HepG2 (cell line): ENCODE results near the gene SYNGR4. TPM values are rescaled to one million over a fixed set of nuclear protein-coding genes. Genes with fewer than 3 reads are reported as not detected.

Experiments used
- ATAC-seq: fragments of 200-7000 bp; cut with Tn5 transposase; 3 replicates; pipeline ENCODE4 v1.9.1; 2020; ENCODE audit warnings: mild to moderate bottlenecking, moderate library complexity
- BruUV-seq: library from RNA; stranded (reverse); fragments of 400-500 nt; replicated peaks from 2 replicates; lab custom pipeline; 2021; lab: Mats Ljungman, UMichigan
- CTCF ChIA-PET: fragments of 300-600 bp; formaldehyde crosslinking; extraction: SDS; loops from one replicate; lab custom pipeline; 2021; ENCODE audit warnings: low total read pairs, inconsistent platforms, low intra/inter-chr PET ratio; lab: Yijun Ruan, JAX
- POLR2A ChIA-PET: fragments of 350-600 bp; sonication (Branson Sonifier 250); formaldehyde crosslinking; loops from one replicate; lab custom pipeline; 2020; ENCODE audit warnings: antibody characterized with exemption, inconsistent platforms; lab: Yijun Ruan, JAX
- DNase-seq: peaks from one replicate; pipeline ENCODE4 v3.0.0-alpha.2; 2015; ENCODE audit warnings: low spot score
- FAIRE-seq: peaks from 3 replicates; lab custom pipeline; 2011; peaks lifted over from hg19 to GRCh38; lab: Jason Lieb, UNC
- H2AFZ ChIP-seq: one replicate; pipeline ENCODE4 v1.6.1; 2011; ENCODE audit warnings: low read length, inconsistent platforms
- H3K27ac ChIP-seq: fragments of 300-600 bp; 3 replicates; pipeline ENCODE4 v1.8.0; 2011; ENCODE audit warnings: mixed run types, mild to moderate bottlenecking, mixed read lengths, low read length, inconsistent platforms; ENCODE audit not compliant: insufficient read depth; ENCODE audit errors: extremely low read length
- H3K27me3 ChIP-seq, 2 experiments: fragments of 200-600 bp in 1 of 2; 2 replicates in 1 of 2; 3 replicates in 1 of 2; pipeline versions ENCODE4 v1.6.0 to v1.8.0; 2011; ENCODE audit warnings: low read length in 2 of 2, mild to moderate bottlenecking in 2 of 2, moderate library complexity in 2 of 2, inconsistent platforms in 1 of 2; ENCODE audit not compliant: insufficient read depth in 2 of 2, control insufficient read depth in 1 of 2
- H3K36me3 ChIP-seq, 2 experiments: fragments of 200-600 bp in 1 of 2; replicated peaks in 1 of 2; 2 replicates in 1 of 2; 3 replicates in 1 of 2; pipeline versions ENCODE4 v1.5.1 to v1.8.0; 2011; ENCODE audit warnings: low read length in 2 of 2, inconsistent platforms in 1 of 2; ENCODE audit not compliant: insufficient read depth in 2 of 2, control insufficient read depth in 1 of 2
- H3K4me1 ChIP-seq: 2 replicates; pipeline ENCODE4 v1.5.1; 2012; ENCODE audit warnings: low read length, inconsistent platforms; ENCODE audit not compliant: insufficient read depth
- H3K4me2 ChIP-seq: 2 replicates; pipeline ENCODE4 v1.6.0; 2011; ENCODE audit warnings: low read depth, low read length, inconsistent platforms
- H3K4me3 ChIP-seq, 3 experiments: fragments of 200-600 bp in 1 of 3; sonication (generic), shearing (Covaris generic) in 1 of 3; replicated peaks in 1 of 3; 2 replicates each; pipeline ENCODE4 v1.5.1; 2011 to 2016; ENCODE audit warnings: low read length in 3 of 3, inconsistent platforms in 2 of 3, low read depth in 2 of 3, mild to moderate bottlenecking in 2 of 3, control low read depth in 1 of 3, mixed read lengths in 1 of 3; ENCODE audit not compliant: insufficient read depth in 1 of 3
- H3K79me2 ChIP-seq: one replicate; pipeline ENCODE4 v1.6.1; 2011; ENCODE audit warnings: low read length, inconsistent platforms; ENCODE audit not compliant: insufficient read depth
- H3K9ac ChIP-seq: 2 replicates; pipeline ENCODE4 v1.6.0; 2011; ENCODE audit warnings: mild to moderate bottlenecking, low read depth, low read length, inconsistent platforms; ENCODE audit not compliant: insufficient read depth
- H3K9me3 ChIP-seq: 2 replicates; pipeline ENCODE4 v1.5.1; 2012; ENCODE audit warnings: mild to moderate bottlenecking, low read length
- H4K20me1 ChIP-seq: 2 replicates; pipeline ENCODE4 v1.6.0; 2011; ENCODE audit warnings: inconsistent platforms, mild to moderate bottlenecking, low read length, moderate library complexity; ENCODE audit not compliant: insufficient read depth
- ASH2L ChIP-seq: fragments of 300-600, 200-600 bp; sonication (generic); IDR thresholded peaks from 2 replicates; pipeline ENCODE4 v1.7.0; 2017; ENCODE audit warnings: low read depth, mild to moderate bottlenecking, moderate library complexity, mixed read lengths, low read length; ENCODE audit not compliant: insufficient read length
- BHLHE40 ChIP-seq: IDR thresholded peaks from 2 replicates; pipeline ENCODE4 v1.6.1; 2011; ENCODE audit warnings: low read length, improper control_type of control experiment
- CHD4 ChIP-seq: fragments of 200-600 bp; sonication (generic); IDR thresholded peaks from 2 replicates; pipeline ENCODE4 v1.7.0; 2017; ENCODE audit warnings: mild to moderate bottlenecking, low read length, borderline replicate concordance
- FOXO1 ChIP-seq: sonication (generic); formaldehyde crosslinking; IDR thresholded peaks from 2 replicates; pipeline ENCODE4 v1.4.0; 2020; ENCODE audit warnings: missing genetic modification reagents
- JDP2 ChIP-seq: sonication (generic); formaldehyde crosslinking; IDR thresholded peaks from 2 replicates; pipeline ENCODE4 v1.8.1; 2022; ENCODE audit warnings: missing genetic modification reagents, borderline replicate concordance
- MAZ ChIP-seq, 2 experiments: sonication (generic) in 1 of 2; formaldehyde crosslinking in 1 of 2; IDR thresholded peaks; 2 replicates each; pipeline versions ENCODE4 v1.5.0 to v1.6.1; 2012 to 2020; ENCODE audit warnings: low read depth in 2 of 2, mild to moderate bottlenecking in 2 of 2, borderline replicate concordance in 1 of 2, improper control_type of control experiment in 1 of 2, low read length in 1 of 2, missing genetic modification reagents in 1 of 2, moderate library complexity in 1 of 2
- NR2F6 ChIP-seq, 2 experiments: IDR thresholded peaks; 2 replicates each; pipeline ENCODE4 v1.6.1; 2016; ENCODE audit warnings: antibody characterized with exemption in 1 of 2, mild to moderate bottlenecking in 1 of 2
- REXO4 ChIP-seq: sonication (generic); formaldehyde crosslinking; IDR thresholded peaks from 2 replicates; pipeline ENCODE4 v1.8.0; 2022; ENCODE audit warnings: missing genetic modification reagents, mild to moderate bottlenecking, borderline replicate concordance
- THAP11 ChIP-seq: IDR thresholded peaks from 2 replicates; pipeline ENCODE4 v1.6.1; 2016; ENCODE audit warnings: missing biosample characterization, missing genetic modification reagents
- TSC22D2 ChIP-seq: sonication (generic); formaldehyde crosslinking; IDR thresholded peaks from 2 replicates; pipeline ENCODE4 v1.5.1; 2020; ENCODE audit warnings: missing genetic modification reagents, mild to moderate bottlenecking, borderline replicate concordance
- ZMYM3 ChIP-seq: sonication (generic); formaldehyde crosslinking; IDR thresholded peaks from 2 replicates; pipeline ENCODE4 v1.5.1; 2020; ENCODE audit warnings: mild to moderate bottlenecking, missing genetic modification reagents
- ZNF33B ChIP-seq: sonication (generic); formaldehyde crosslinking; IDR thresholded peaks from 2 replicates; pipeline ENCODE4 v1.5.1; 2020; ENCODE audit warnings: mild to moderate bottlenecking, missing genetic modification reagents
- ZNF350 ChIP-seq: sonication (generic); formaldehyde crosslinking; IDR thresholded peaks from 2 replicates; pipeline ENCODE4 v1.4.0; 2020; ENCODE audit warnings: mild to moderate bottlenecking, low read depth, missing genetic modification reagents, borderline replicate concordance
- WGBS: methylation state at CpG from one replicate; pipeline ENCODE4 v1.1.6; 2017; ENCODE audit warnings: low lambda C conversion rate; 5-methylcytosine and 5-hydroxymethylcytosine counted together
- in situ Hi-C: cut with HindIII; loops from 2 replicates; pipeline ENCODE4 v1.10.0; 2017; ENCODE audit warnings: low pct_unique_long_range_greater_than_20kb; ENCODE audit not compliant: extremely low pct_ligation_motif_present
- intact Hi-C: fragments of 100-400 bp; cut with micrococcal nuclease; formaldehyde crosslinking; loops from one replicate; pipeline ENCODE4 v1.10.0; 2022; ENCODE audit not compliant: unreplicated experiment
- polyA plus RNA-seq, 8 experiments: library from polyadenylated mRNA; depleted of rRNA in 3 of 8; stranded (reverse) in 7 of 8; unstranded in 1 of 8; fragments of >200 nt; fragmentation: Illumina TruSeq in 4 of 8; extraction: Trizol in 4 of 8; gene quantifications; 2 replicates each; pipeline versions ENCODE4 v1.2.1 to v1.2.3, GENCODE V29; 2011 to 2016; ENCODE audit warnings: low read depth in 4 of 8, missing spikeins in 1 of 8, mixed read lengths in 1 of 8; ENCODE audit not compliant: insufficient read depth in 1 of 8
- total RNA-seq, 5 experiments: library from RNA; depleted of rRNA; stranded (reverse); fragments of >200 nt; fragmentation: Illumina TruSeq; extraction: Trizol; gene quantifications; 2 replicates each; pipeline ENCODE4 v1.2.3, GENCODE V29; 2016; ENCODE audit warnings: low read depth in 1 of 5
- TF ChIP-seq, protein P1 (sequence below): sonication (generic); formaldehyde crosslinking; IDR thresholded peaks from 2 replicates; pipeline ENCODE4 v1.5.0; 2020; ENCODE audit warnings: missing genetic modification reagents, mild to moderate bottlenecking, borderline replicate concordance
- TF ChIP-seq, protein P2 (sequence below), 2 experiments: sonication (generic) in 1 of 2; formaldehyde crosslinking in 1 of 2; IDR thresholded peaks; 2 replicates each; pipeline versions ENCODE4 v1.5.1 to v1.6.1; 2011 to 2020; ENCODE audit warnings: borderline replicate concordance in 1 of 2, low read depth in 1 of 2, low read length in 1 of 2, mild to moderate bottlenecking in 1 of 2, missing genetic modification reagents in 1 of 2, moderate library complexity in 1 of 2
- TF ChIP-seq, protein P3 (sequence below): sonication (generic); formaldehyde crosslinking; IDR thresholded peaks from 2 replicates; pipeline ENCODE4 v1.5.0; 2020; ENCODE audit warnings: mild to moderate bottlenecking, missing genetic modification reagents

The SYNGR4 gene
- total and polyA plus RNA-seq, 2 of the 13 experiments (the other 11 are each of a cell fraction or from before 2014, with no cell fraction given), result not detected

DNA sequence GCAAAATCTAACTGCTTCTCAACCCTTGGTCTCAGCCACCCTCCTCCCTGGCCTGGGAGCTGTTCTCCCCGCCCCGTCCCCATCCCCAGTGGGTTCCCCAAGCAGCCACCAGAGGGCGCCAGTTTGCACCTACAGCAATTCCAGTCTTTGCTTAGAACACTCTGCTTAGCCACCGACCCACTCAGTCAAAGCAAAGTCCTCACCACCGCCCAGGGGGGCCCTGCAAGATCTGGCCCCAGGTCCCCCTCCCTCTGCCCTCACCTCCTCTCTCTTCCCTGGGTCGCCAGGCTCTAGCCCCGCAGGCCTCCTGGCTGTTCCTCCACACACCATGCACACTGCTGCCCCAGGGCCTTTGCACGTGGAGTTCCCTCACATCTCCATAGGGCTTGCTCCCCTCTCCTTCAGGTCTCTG, 12.8 kb upstream of the SYNGR4 start:
- Histone ChIP-seq H3K79me2 (no peaks in the 10 kb centered on the region), H3K27me3 (no peaks in the 10 kb centered on the region), H3K27ac (no peak overlapping the region), H3K36me3 (no peaks in the 10 kb centered on the region), H4K20me1 (no peaks in the 10 kb centered on the region), H3K9me3 (no peaks in the 10 kb centered on the region), H2AFZ (no peak overlapping the region), H3K4me3 (no peak overlapping the region), H3K4me2 (no peak overlapping the region), H3K9ac (no peak overlapping the region), H3K4me1 (peaks cover 67% of the 10 kb centered on the region)
- ATAC-seq (peak; percentile 49), FAIRE-seq (peak; percentile 42), DNase-seq (peak; percentile 63)
- in situ Hi-C loops, result loop anchor here (5.0 kb wide), 1 partner anchor 41 kb away; the partner anchor contains the start of genes GRIN2D and KDELR1
- BruUV-seq, result no TSS peak
- intact Hi-C loops, result loop anchor here (5.0 to 10.0 kb wide), 2 partner anchors 41 to 93 kb away; partner anchors contain the start of genes GRIN2D, GRWD1 and KDELR1
- 60% methylated on average over 8 of the region's 8 CpGs for WGBS
- ChIA-PET CTCF (interaction anchor here (0.6 to 1.5 kb wide), 3 partner anchors 29 to 40 kb away, joined by 3 read pairs; partner anchors contain the start of gene KDELR1), POLR2A (interaction anchor here (1.0 to 1.7 kb wide), 3 partner anchors 12 to 63 kb away, joined by 3 to 9 read pairs (median 5); partner anchors contain the start of genes KDELR1, SYNGR4 and TMEM143)
- no peak for TF ChIP-seq REXO4 (CRISPR knock-in tag)
- no peak for TF ChIP-seq ASH2L
- TF ChIP-seq CHD4, result peak; percentile 95; the same call in 1 of the 2 replicates
- TF ChIP-seq, protein P1, sequence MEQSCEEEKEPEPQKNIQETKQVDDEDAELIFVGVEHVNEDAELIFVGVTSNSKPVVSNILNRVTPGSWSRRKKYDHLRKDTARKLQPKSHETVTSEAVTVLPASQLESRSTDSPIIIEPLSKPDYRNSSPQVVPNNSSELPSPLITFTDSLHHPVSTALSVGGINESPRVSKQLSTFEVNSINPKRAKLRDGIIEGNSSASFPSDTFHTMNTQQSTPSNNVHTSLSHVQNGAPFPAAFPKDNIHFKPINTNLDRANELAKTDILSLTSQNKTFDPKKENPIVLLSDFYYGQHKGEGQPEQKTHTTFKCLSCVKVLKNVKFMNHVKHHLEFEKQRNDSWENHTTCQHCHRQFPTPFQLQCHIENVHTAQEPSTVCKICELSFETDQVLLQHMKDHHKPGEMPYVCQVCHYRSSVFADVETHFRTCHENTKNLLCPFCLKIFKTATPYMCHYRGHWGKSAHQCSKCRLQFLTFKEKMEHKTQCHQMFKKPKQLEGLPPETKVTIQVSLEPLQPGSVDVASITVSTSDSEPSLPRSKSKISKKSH (CRISPR knock-in tag), result 0 out of 2 replicates have a peak, but pooled peaks have one; percentile 26
- 0 out of 2 replicates have a peak, but pooled peaks have one; percentile 42 for TF ChIP-seq ZNF33B (CRISPR knock-in tag)
- 0 out of 2 replicates have a peak, but pooled peaks have one; percentile 23 for TF ChIP-seq ZNF350
- TF ChIP-seq THAP11, result peak; percentile 66
- no peak for TF ChIP-seq BHLHE40
- TF ChIP-seq TSC22D2 (CRISPR knock-in tag), result no peak
- TF ChIP-seq NR2F6 (IDR thresholded peaks at IDR 0.05), result no peak
- TF ChIP-seq NR2F6 (CRISPR knock-in tag; IDR thresholded peaks at IDR 0.05), result peak; percentile 19; the same call in 1 of the 2 replicates
- TF ChIP-seq FOXO1 (CRISPR knock-in tag), result no peak
- TF ChIP-seq, protein P2, sequence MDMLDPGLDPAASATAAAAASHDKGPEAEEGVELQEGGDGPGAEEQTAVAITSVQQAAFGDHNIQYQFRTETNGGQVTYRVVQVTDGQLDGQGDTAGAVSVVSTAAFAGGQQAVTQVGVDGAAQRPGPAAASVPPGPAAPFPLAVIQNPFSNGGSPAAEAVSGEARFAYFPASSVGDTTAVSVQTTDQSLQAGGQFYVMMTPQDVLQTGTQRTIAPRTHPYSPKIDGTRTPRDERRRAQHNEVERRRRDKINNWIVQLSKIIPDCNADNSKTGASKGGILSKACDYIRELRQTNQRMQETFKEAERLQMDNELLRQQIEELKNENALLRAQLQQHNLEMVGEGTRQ (IDR thresholded peaks at IDR 0.05; ENCODE audit: low read depth, low read length), result no peak
- TF ChIP-seq, protein P2 (CRISPR knock-in tag; IDR thresholded peaks at IDR 0.05; ENCODE audit: borderline replicate concordance), result no peak
- peak; percentile 37; the same call in 1 of the 2 replicates for TF ChIP-seq MAZ (IDR thresholded peaks at IDR 0.05; ENCODE audit: borderline replicate concordance, low read depth, low read length)
- TF ChIP-seq MAZ (CRISPR knock-in tag; IDR thresholded peaks at IDR 0.05; ENCODE audit: low read depth), result no peak
- no peak for TF ChIP-seq JDP2
- TF ChIP-seq, protein P3, sequence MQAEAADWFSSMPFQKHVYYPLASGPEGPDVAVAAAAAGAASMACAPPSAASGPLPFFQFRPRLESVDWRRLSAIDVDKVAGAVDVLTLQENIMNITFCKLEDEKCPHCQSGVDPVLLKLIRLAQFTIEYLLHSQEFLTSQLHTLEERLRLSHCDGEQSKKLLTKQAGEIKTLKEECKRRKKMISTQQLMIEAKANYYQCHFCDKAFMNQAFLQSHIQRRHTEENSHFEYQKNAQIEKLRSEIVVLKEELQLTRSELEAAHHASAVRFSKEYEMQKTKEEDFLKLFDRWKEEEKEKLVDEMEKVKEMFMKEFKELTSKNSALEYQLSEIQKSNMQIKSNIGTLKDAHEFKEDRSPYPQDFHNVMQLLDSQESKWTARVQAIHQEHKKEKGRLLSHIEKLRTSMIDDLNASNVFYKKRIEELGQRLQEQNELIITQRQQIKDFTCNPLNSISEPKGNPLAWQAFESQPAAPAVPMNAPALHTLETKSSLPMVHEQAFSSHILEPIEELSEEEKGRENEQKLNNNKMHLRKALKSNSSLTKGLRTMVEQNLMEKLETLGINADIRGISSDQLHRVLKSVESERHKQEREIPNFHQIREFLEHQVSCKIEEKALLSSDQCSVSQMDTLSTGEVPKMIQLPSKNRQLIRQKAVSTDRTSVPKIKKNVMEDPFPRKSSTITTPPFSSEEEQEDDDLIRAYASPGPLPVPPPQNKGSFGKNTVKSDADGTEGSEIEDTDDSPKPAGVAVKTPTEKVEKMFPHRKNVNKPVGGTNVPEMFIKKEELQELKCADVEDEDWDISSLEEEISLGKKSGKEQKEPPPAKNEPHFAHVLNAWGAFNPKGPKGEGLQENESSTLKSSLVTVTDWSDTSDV (CRISPR knock-in tag), result 0 out of 2 replicates have a peak, but pooled peaks have one; percentile 21
- peak; percentile 100 for TF ChIP-seq ZMYM3 (CRISPR knock-in tag)
